ENCODE measurements around the gene CLCN1.

The CLCN1 gene

GRCh38 chr7:143351060-143351459 is 35.1 kb downstream of the CLCN1 start:
- H3K27ac ChIP-seq: no peak overlapping the region
- TF ChIP-seq, protein P1, sequence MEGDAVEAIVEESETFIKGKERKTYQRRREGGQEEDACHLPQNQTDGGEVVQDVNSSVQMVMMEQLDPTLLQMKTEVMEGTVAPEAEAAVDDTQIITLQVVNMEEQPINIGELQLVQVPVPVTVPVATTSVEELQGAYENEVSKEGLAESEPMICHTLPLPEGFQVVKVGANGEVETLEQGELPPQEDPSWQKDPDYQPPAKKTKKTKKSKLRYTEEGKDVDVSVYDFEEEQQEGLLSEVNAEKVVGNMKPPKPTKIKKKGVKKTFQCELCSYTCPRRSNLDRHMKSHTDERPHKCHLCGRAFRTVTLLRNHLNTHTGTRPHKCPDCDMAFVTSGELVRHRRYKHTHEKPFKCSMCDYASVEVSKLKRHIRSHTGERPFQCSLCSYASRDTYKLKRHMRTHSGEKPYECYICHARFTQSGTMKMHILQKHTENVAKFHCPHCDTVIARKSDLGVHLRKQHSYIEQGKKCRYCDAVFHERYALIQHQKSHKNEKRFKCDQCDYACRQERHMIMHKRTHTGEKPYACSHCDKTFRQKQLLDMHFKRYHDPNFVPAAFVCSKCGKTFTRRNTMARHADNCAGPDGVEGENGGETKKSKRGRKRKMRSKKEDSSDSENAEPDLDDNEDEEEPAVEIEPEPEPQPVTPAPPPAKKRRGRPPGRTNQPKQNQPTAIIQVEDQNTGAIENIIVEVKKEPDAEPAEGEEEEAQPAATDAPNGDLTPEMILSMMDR (IDR thresholded peaks at IDR 0.05): no peak
- no peak for TF ChIP-seq ZFX (IDR thresholded peaks at IDR 0.05; ENCODE audit: borderline replicate concordance)

DNA sequence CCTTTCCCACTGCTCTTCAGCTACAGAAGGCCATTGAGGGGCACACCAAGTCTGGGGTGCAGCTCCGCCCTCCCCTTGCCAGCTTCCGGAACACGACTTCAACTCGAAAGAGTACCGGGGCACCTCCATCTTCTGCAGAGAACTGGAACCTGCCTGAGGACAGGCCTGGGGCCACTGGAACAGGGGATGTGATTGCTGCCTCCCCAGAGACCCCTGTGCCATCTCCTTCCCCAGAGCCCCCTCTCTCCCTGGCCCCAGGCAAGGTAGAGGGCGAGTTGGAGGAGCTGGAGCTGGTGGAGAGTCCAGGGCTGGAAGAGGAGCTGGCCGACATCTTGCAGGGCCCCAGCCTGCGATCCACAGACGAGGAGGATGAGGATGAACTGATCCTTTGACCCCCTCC is 35.7 kb downstream of the CLCN1 start:
- TF ChIP-seq ZFX (IDR thresholded peaks at IDR 0.05; ENCODE audit: borderline replicate concordance): no peak
- TF ChIP-seq, protein P1 (IDR thresholded peaks at IDR 0.05): no peak
- H3K27ac ChIP-seq: no peak overlapping the region

DNA sequence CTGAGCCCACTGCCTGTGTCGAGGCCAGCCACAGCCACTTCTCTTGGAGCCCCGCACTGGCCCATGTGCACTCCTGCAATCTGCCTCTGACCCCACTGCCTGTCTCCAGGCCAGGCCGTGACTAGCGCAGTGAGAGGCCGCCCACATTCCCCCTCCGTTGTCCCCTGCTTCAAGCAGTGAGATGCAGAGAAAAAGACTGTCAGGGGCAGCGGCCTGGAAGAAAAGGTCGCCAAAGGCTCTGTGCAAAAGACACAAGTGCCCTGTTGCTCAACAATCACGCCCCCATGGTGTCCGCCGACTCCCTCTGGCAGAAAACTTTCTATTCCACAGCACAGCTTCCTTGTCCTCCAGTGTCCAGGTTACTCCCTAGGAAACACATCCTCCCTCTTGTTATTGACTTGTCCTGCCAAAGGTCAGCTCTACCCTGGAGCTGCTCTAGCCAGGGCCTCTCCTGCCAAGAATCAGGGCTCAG is 36.7 kb downstream of the CLCN1 start:
- no peak overlapping the region for H3K27ac ChIP-seq
- TF ChIP-seq, protein P1 (IDR thresholded peaks at IDR 0.05): no peak
- no peak for TF ChIP-seq ZFX (IDR thresholded peaks at IDR 0.05; ENCODE audit: borderline replicate concordance)

DNA sequence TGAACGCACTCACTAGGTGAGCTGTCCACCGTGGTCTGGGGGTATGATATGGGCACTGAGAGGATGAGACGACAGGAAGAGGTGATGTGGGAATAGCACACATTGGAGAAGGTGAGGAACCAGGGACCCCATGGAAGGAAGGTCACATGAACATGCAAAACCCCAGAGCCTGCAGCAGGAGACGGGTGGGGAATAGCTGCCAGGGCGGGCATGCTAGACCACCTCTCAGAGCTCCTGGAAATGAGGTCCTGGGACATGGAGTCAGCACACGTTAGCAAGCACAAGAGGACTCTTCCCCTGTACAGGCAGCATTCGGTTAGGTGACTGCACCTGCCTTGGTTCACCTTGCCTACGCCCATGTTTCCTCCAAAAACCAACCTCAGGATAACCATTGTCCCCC is 38.5 kb downstream of the CLCN1 start:
- no peak overlapping the region for H3K27ac ChIP-seq
- TF ChIP-seq, protein P1 (IDR thresholded peaks at IDR 0.05): no peak
- TF ChIP-seq ZFX (IDR thresholded peaks at IDR 0.05; ENCODE audit: borderline replicate concordance): no peak

- TF ChIP-seq, protein P1 (IDR thresholded peaks at IDR 0.05): no peak
- no peak for TF ChIP-seq ZFX (IDR thresholded peaks at IDR 0.05; ENCODE audit: borderline replicate concordance)
- H3K27ac ChIP-seq: no peak overlapping the region
These were observed 39.1 kb downstream of the CLCN1 start for GRCh38 chr7:143354965-143355364.

DNA sequence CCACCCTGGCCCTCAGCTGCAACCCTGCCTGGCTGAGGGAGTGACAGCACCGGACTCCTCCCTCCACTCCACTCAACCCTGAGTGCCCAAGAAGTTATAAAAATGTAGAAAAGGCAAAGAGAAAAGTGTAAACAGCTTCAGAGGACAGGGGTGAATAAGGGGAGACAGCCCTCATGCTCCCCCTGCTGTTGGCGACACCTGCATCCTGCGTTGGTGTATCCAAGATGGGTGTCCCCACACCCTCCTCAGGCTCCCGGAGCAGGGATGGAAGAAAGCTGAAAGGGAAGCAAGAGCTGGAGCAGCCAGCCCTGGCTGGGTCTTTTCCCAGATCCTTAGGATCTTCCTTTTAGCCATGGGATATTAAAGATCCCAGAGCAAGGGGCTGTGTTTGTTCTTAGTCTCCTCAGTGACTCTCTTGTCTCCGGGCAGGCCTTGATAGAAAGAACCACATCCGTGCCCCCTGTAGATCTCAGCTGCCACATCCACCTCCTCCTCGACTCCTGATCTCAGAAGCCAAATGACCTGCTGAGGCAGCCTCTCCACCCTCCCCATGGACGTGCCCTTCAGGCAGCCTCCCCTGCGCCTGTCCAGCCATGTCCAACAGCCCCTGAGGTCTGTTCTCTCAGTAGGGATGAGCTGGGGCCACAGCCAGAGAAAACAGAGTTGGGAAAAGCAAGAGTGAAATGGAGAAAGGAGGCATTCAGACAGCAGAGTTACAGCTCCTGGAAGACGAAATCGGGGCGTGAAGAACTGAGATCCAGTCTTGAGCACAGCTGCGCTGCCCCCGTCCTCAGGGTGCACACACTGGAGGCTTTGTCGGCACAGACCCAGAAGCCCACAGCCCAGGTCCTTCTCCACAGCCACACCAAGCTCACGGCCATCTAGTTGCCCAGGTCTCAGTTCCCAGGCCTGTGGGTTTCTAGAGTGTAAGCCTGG is 39.8 kb downstream of the CLCN1 start:
- TF ChIP-seq, protein P1 (IDR thresholded peaks at IDR 0.05): no peak
- TF ChIP-seq ZFX (IDR thresholded peaks at IDR 0.05; ENCODE audit: borderline replicate concordance): no peak
- no peak overlapping the region for H3K27ac ChIP-seq

- no peak for TF ChIP-seq ZFX (IDR thresholded peaks at IDR 0.05; ENCODE audit: borderline replicate concordance)
- TF ChIP-seq, protein P1 (IDR thresholded peaks at IDR 0.05): no peak
- H3K27ac ChIP-seq: no peak overlapping the region
These were observed 40.6 kb downstream of the CLCN1 start for GRCh38 chr7:143356414-143357050.

All from 22Rv1 (cell line).